Measurements from ENCODE around the gene AHI1.

The AHI1 gene

GRCh38 chr6:135451617-135452190 lies 45.8 kb downstream of the AHI1 start:
- no peaks in the 10 kb centered on the region for H3K27me3 Mint-ChIP-seq
- H3K4me1 Mint-ChIP-seq = peaks cover 3% of the 10 kb centered on the region
- no peaks in the 10 kb centered on the region for H3K9me3 Mint-ChIP-seq
- DNase-seq (no peak), ATAC-seq (no peak)
- H3K4me3 Mint-ChIP-seq = no peak overlapping the region
- H3K27ac Mint-ChIP-seq = no peak overlapping the region
- H3K36me3 Mint-ChIP-seq (ENCODE audit: low read depth) = peaks cover 28% of the 10 kb centered on the region

- H3K27ac Mint-ChIP-seq = no peak overlapping the region
- ATAC-seq = no peak
- H3K9me3 Mint-ChIP-seq = no peaks in the 10 kb centered on the region
Observed at GRCh38 chr6:135449246-135449645, 48.3 kb downstream of the AHI1 start.

GRCh38 chr6:135440087-135440792 lies 57.3 kb downstream of the AHI1 start:
- ATAC-seq = peak; percentile 55

More at GRCh38 chr6:135449246-135449645, 48.3 kb downstream of the AHI1 start:
- peaks cover 34% of the 10 kb centered on the region for H3K36me3 Mint-ChIP-seq (ENCODE audit: low read depth)
- H3K4me1 Mint-ChIP-seq = peaks cover 3% of the 10 kb centered on the region
- H3K4me3 Mint-ChIP-seq = no peak overlapping the region
- no peak for DNase-seq
- no peaks in the 10 kb centered on the region for H3K27me3 Mint-ChIP-seq

GRCh38 chr6:135439549-135439948 lies 58.0 kb downstream of the AHI1 start:
- ATAC-seq = peak; percentile 48
- Mint-ChIP-seq H3K4me1 (peaks cover 27% of the 10 kb centered on the region), H3K27me3 (no peaks in the 10 kb centered on the region), H3K4me3 (peak overlapping the region; percentile 38), H3K27ac (peak overlapping the region; percentile 81), H3K9me3 (no peaks in the 10 kb centered on the region), H3K36me3 (ENCODE audit: low read depth) (peaks cover 32% of the 10 kb centered on the region)
- DNase-seq = no peak

More at GRCh38 chr6:135440087-135440792, 57.3 kb downstream of the AHI1 start:
- Mint-ChIP-seq H3K9me3 (no peaks in the 10 kb centered on the region), H3K27ac (peak overlapping the region; percentile 81), H3K27me3 (no peaks in the 10 kb centered on the region), H3K4me1 (peaks cover 27% of the 10 kb centered on the region), H3K4me3 (peak overlapping the region; percentile 49), H3K36me3 (ENCODE audit: low read depth) (peaks cover 36% of the 10 kb centered on the region)
- DNase-seq = no peak

GRCh38 chr6:135438907-135439535 lies 58.5 kb downstream of the AHI1 start:
- H3K27me3 Mint-ChIP-seq = no peaks in the 10 kb centered on the region
- peak overlapping the region; percentile 38 for H3K4me3 Mint-ChIP-seq
- ATAC-seq (peak; percentile 74), DNase-seq (no peak)
- peaks cover 27% of the 10 kb centered on the region for H3K4me1 Mint-ChIP-seq
- peak overlapping the region; percentile 81 for H3K27ac Mint-ChIP-seq
- H3K9me3 Mint-ChIP-seq = no peaks in the 10 kb centered on the region
- peaks cover 30% of the 10 kb centered on the region for H3K36me3 Mint-ChIP-seq (ENCODE audit: low read depth)

GRCh38 chr6:135434991-135435390 lies 62.5 kb downstream of the AHI1 start:
- H3K4me3 Mint-ChIP-seq = no peak overlapping the region
- H3K27me3 Mint-ChIP-seq = no peaks in the 10 kb centered on the region
- H3K4me1 Mint-ChIP-seq = peaks cover 16% of the 10 kb centered on the region
- H3K27ac Mint-ChIP-seq = no peak overlapping the region
- no peak for DNase-seq
- no peaks in the 10 kb centered on the region for H3K9me3 Mint-ChIP-seq
- no peak for ATAC-seq
- H3K36me3 Mint-ChIP-seq (ENCODE audit: low read depth) = peaks cover 25% of the 10 kb centered on the region

GRCh38 chr6:135434095-135434494 lies 63.4 kb downstream of the AHI1 start:
- ATAC-seq (no peak), DNase-seq (no peak)
- no peak overlapping the region for H3K4me3 Mint-ChIP-seq

GRCh38 chr6:135428078-135428477 lies 69.5 kb downstream of the AHI1 start:
- no peak overlapping the region for H3K4me3 Mint-ChIP-seq
- H3K27ac Mint-ChIP-seq = no peak overlapping the region
- no peaks in the 10 kb centered on the region for H3K27me3 Mint-ChIP-seq
- H3K4me1 Mint-ChIP-seq = peaks cover 3% of the 10 kb centered on the region
- H3K36me3 Mint-ChIP-seq (ENCODE audit: low read depth) = peaks cover 16% of the 10 kb centered on the region
- DNase-seq (no peak), ATAC-seq (no peak)
- H3K9me3 Mint-ChIP-seq = no peaks in the 10 kb centered on the region

More at GRCh38 chr6:135434095-135434494, 63.4 kb downstream of the AHI1 start:
- Mint-ChIP-seq H3K9me3 (no peaks in the 10 kb centered on the region), H3K4me1 (peaks cover 7% of the 10 kb centered on the region), H3K27ac (no peak overlapping the region), H3K27me3 (no peaks in the 10 kb centered on the region), H3K36me3 (ENCODE audit: low read depth) (peaks cover 19% of the 10 kb centered on the region)

- Mint-ChIP-seq H3K27ac (no peak overlapping the region), H3K4me3 (no peak overlapping the region)
Observed at GRCh38 chr6:135426833-135427232, 70.7 kb downstream of the AHI1 start.

GRCh38 chr6:135424385-135424784 lies 73.2 kb downstream of the AHI1 start:
- H3K4me3 Mint-ChIP-seq = no peak overlapping the region
- ATAC-seq = no peak
- no peak overlapping the region for H3K27ac Mint-ChIP-seq
- no peaks in the 10 kb centered on the region for H3K9me3 Mint-ChIP-seq
- peaks cover 24% of the 10 kb centered on the region for H3K36me3 Mint-ChIP-seq (ENCODE audit: low read depth)
- peaks cover 3% of the 10 kb centered on the region for H3K4me1 Mint-ChIP-seq
- no peak for DNase-seq
- H3K27me3 Mint-ChIP-seq = no peaks in the 10 kb centered on the region

More at GRCh38 chr6:135426833-135427232, 70.7 kb downstream of the AHI1 start:
- DNase-seq (no peak), ATAC-seq (no peak)
- Mint-ChIP-seq H3K9me3 (no peaks in the 10 kb centered on the region), H3K4me1 (peaks cover 3% of the 10 kb centered on the region), H3K36me3 (ENCODE audit: low read depth) (peaks cover 15% of the 10 kb centered on the region), H3K27me3 (no peaks in the 10 kb centered on the region)

GRCh38 chr6:135423649-135424128 lies 73.9 kb downstream of the AHI1 start:
- Mint-ChIP-seq H3K4me3 (no peak overlapping the region), H3K27me3 (no peaks in the 10 kb centered on the region), H3K4me1 (peaks cover 3% of the 10 kb centered on the region), H3K9me3 (no peaks in the 10 kb centered on the region), H3K36me3 (ENCODE audit: low read depth) (peaks cover 22% of the 10 kb centered on the region), H3K27ac (no peak overlapping the region)
- ATAC-seq (peak; percentile 43), DNase-seq (no peak)

- peaks cover 20% of the 10 kb centered on the region for H3K36me3 Mint-ChIP-seq (ENCODE audit: low read depth)
- H3K4me3 Mint-ChIP-seq = no peak overlapping the region
- no peak for ATAC-seq
- peaks cover 3% of the 10 kb centered on the region for H3K4me1 Mint-ChIP-seq
- no peaks in the 10 kb centered on the region for H3K27me3 Mint-ChIP-seq
- H3K27ac Mint-ChIP-seq = no peak overlapping the region
- no peak for DNase-seq
- no peaks in the 10 kb centered on the region for H3K9me3 Mint-ChIP-seq
Observed at GRCh38 chr6:135419162-135419561, 78.4 kb downstream of the AHI1 start.

- Mint-ChIP-seq H3K4me1 (no peaks in the 10 kb centered on the region), H3K27me3 (no peaks in the 10 kb centered on the region), H3K4me3 (no peak overlapping the region), H3K27ac (no peak overlapping the region), H3K9me3 (no peaks in the 10 kb centered on the region), H3K36me3 (ENCODE audit: low read depth) (peaks cover 22% of the 10 kb centered on the region)
- ATAC-seq (no peak), DNase-seq (no peak)
Observed at GRCh38 chr6:135418040-135418760, 79.3 kb downstream of the AHI1 start.

GRCh38 chr6:135412761-135413160 lies 84.8 kb downstream of the AHI1 start:
- DNase-seq = no peak
- Mint-ChIP-seq H3K36me3 (ENCODE audit: low read depth) (peaks cover 22% of the 10 kb centered on the region), H3K4me3 (no peak overlapping the region), H3K27ac (no peak overlapping the region), H3K27me3 (no peaks in the 10 kb centered on the region), H3K4me1 (no peaks in the 10 kb centered on the region), H3K9me3 (no peaks in the 10 kb centered on the region)
- ATAC-seq = no peak

Measured in activated naive CD8-positive, alpha-beta T cell treated with anti-CD3 and anti-CD28 coated beads, Interleukin-2, amount 50 U/mL, for 24 hours (primary cell).